A673 (cell line): ENCODE results near the gene PDXP. TPM values are rescaled to one million over a fixed set of nuclear protein-coding genes. Genes with fewer than 3 reads are reported as not detected.

Source experiments
- BruUV-seq: library from RNA; stranded (reverse); fragments of 400-500 nt; replicated peaks from 2 replicates; lab custom pipeline; 2021; lab: Mats Ljungman, UMichigan
- CTCF ChIA-PET: fragments of 300-600 bp; sonication (Branson Sonifier 250); formaldehyde crosslinking; loops from one replicate; lab custom pipeline; 2022; ENCODE audit warnings: antibody characterized with exemption; lab: Charles Lee
- POLR2A ChIA-PET: fragments of 300-600 bp; sonication (Branson Sonifier 250); formaldehyde crosslinking; loops from one replicate; lab custom pipeline; 2022; ENCODE audit warnings: antibody characterized with exemption; ENCODE audit not compliant: low non-redundant PET; lab: Charles Lee
- DNase-seq: peaks from one replicate; pipeline ENCODE4 v3.0.0-alpha.2; 2015; ENCODE audit warnings: low spot score
- H3K27ac ChIP-seq: fragments of 200-600 bp; sonication (generic); 2 replicates; pipeline ENCODE4 v1.5.1; 2016; ENCODE audit warnings: mixed run types, low read depth, mild to moderate bottlenecking, mixed read lengths, antibody characterized with exemption, low read length; ENCODE audit not compliant: poor library complexity, severe bottlenecking
- H3K27me3 ChIP-seq: fragments of 200-600 bp; sonication (generic); replicated peaks from 2 replicates; pipeline ENCODE4 v1.6.1; 2017; ENCODE audit warnings: mixed run types, low read depth, mild to moderate bottlenecking, mixed read lengths, antibody characterized with exemption, low read length; ENCODE audit not compliant: insufficient read depth, poor library complexity
- H3K36me3 ChIP-seq: fragments of 200-600 bp; sonication (generic); 2 replicates; pipeline ENCODE4 v1.6.1; 2016; ENCODE audit warnings: mixed run types, mild to moderate bottlenecking, mixed read lengths, antibody characterized with exemption, low read length; ENCODE audit not compliant: insufficient read depth, poor library complexity, severe bottlenecking
- H3K4me1 ChIP-seq: fragments of 200-600 bp; sonication (generic); 2 replicates; pipeline ENCODE4 v1.6.1; 2017; ENCODE audit warnings: mixed run types, mild to moderate bottlenecking, mixed read lengths, antibody characterized with exemption, low read length; ENCODE audit not compliant: insufficient read depth, poor library complexity, severe bottlenecking
- H3K4me3 ChIP-seq: fragments of 200-600 bp; sonication (generic); 2 replicates; pipeline ENCODE4 v1.5.1; 2016; ENCODE audit warnings: low read depth, mixed run types, mild to moderate bottlenecking, mixed read lengths, low read length; ENCODE audit not compliant: poor library complexity, severe bottlenecking
- H3K9me3 ChIP-seq: fragments of 200-600 bp; sonication (generic); 2 replicates; pipeline ENCODE4 v1.6.1; 2016; ENCODE audit warnings: mixed run types, low read depth, mild to moderate bottlenecking, mixed read lengths, antibody characterized with exemption, low read length; ENCODE audit not compliant: poor library complexity, severe bottlenecking
- EZH2 ChIP-seq: fragments of 200-600 bp; sonication (generic); IDR thresholded peaks from 2 replicates; pipeline ENCODE4 v1.6.1; 2017; ENCODE audit warnings: borderline replicate concordance, low read depth, mild to moderate bottlenecking, mixed read lengths, antibody characterized with exemption, low read length; ENCODE audit not compliant: poor library complexity, severe bottlenecking
- intact Hi-C: fragments of 100-400 bp; cut with micrococcal nuclease; formaldehyde crosslinking; loops from one replicate; pipeline ENCODE4 v1.10.0; 2022; ENCODE audit not compliant: unreplicated experiment
- total RNA-seq: library from RNA; stranded (reverse); gene quantifications from 2 replicates; pipeline ENCODE4 v1.2.3, GENCODE V29; 2021
- TF ChIP-seq, protein P1 (sequence below): fragments of 300-800, 200-600 bp; sonication (generic); conservative IDR thresholded peaks from 2 replicates; pipeline ENCODE4 v1.5.1; 2017; ENCODE audit warnings: low read depth, mild to moderate bottlenecking, antibody characterized with exemption, low read length, moderate library complexity, mixed read lengths

The PDXP gene
- total RNA-seq, 1 experiment from 2014 or later, result 63.5 TPM

DNA sequence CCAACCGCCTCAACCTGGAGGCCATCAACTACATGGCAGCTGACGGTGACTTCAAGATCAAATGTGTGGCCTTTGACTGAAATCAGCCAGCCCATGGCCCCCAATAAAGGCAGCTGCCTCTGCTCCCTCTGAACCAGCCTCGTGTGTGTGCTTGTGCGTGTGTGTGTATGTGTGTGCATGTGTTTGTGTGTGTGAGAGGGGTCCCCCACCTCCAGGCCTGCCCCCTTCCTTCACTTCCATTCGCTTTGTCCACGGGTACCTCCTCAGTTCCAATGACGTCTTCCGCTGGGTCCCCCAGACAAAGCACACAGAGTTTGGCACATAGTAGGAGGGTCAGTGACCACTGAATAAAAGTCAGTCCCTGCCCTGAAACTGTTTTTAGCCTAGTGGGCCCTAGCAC is 21.1 kb downstream of the PDXP start:
- ChIA-PET CTCF (no interaction called here), POLR2A (no interaction called here)
- Histone ChIP-seq H3K36me3 (no peaks in the 10 kb centered on the region), H3K4me1 (peaks cover 24% of the 10 kb centered on the region), H3K27me3 (no peaks in the 10 kb centered on the region), H3K27ac (no peak overlapping the region), H3K4me3 (no peak overlapping the region), H3K9me3 (no peaks in the 10 kb centered on the region)
- BruUV-seq, result no TSS peak
- no peak for TF ChIP-seq EZH2
- TF ChIP-seq, protein P1, sequence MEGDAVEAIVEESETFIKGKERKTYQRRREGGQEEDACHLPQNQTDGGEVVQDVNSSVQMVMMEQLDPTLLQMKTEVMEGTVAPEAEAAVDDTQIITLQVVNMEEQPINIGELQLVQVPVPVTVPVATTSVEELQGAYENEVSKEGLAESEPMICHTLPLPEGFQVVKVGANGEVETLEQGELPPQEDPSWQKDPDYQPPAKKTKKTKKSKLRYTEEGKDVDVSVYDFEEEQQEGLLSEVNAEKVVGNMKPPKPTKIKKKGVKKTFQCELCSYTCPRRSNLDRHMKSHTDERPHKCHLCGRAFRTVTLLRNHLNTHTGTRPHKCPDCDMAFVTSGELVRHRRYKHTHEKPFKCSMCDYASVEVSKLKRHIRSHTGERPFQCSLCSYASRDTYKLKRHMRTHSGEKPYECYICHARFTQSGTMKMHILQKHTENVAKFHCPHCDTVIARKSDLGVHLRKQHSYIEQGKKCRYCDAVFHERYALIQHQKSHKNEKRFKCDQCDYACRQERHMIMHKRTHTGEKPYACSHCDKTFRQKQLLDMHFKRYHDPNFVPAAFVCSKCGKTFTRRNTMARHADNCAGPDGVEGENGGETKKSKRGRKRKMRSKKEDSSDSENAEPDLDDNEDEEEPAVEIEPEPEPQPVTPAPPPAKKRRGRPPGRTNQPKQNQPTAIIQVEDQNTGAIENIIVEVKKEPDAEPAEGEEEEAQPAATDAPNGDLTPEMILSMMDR, result no peak
- DNase-seq, result no peak
- intact Hi-C loops, result loop anchor here (5.0 kb wide), 3 partner anchors 37 to 142 kb away; no protein-coding TSS in a partner anchor

DNA sequence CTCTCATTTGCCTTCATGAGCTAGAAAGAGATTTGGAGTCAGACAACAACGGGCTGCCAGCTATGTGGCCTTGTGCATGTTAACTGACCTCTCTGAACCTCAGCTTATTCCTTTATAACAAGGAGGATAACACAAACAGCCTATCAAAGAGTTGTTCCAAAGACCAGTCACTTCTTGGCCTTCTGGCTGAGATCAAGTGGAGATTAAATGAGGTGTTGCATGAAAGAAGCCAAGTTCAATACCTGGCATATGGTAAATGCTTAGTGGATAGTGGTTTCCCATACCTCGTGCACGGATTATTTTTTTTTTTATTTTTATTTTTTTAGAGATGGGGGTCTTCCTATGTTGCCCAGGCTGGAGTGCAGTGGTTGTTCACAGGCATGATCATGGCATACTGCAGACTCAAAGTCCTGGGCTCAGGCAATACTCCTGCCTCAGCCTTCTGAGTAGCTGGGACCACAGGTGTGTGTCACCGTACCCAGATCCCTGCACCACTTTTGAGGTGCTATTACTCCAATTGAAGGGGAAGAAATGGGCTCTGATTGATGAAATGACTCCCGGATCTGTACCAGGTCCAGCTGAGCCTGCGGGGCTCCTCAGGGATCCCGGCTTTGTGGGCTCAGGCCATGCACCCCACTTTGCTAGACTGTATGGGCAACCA is 21.8 kb downstream of the PDXP start:
- H3K27ac ChIP-seq, result no peak overlapping the region
- BruUV-seq, result no TSS peak
- H3K9me3 ChIP-seq, result no peaks in the 10 kb centered on the region
- H3K4me1 ChIP-seq, result peaks cover 17% of the 10 kb centered on the region
- CTCF ChIA-PET, result interaction anchor here (1.0 to 2.0 kb wide), 3 partner anchors 19 to 37 kb away, joined by 4 to 45 read pairs (median 6); partner anchors contain the start of gene PDXP
- DNase-seq, result no peak
- intact Hi-C loops, result loop anchor here (5.0 kb wide), 2 partner anchors 38 to 143 kb away; no protein-coding TSS in a partner anchor
- no peaks in the 10 kb centered on the region for H3K27me3 ChIP-seq
- no peak overlapping the region for H3K4me3 ChIP-seq
- TF ChIP-seq, protein P1, result no peak
- no peak for TF ChIP-seq EZH2
- no peaks in the 10 kb centered on the region for H3K36me3 ChIP-seq
- POLR2A ChIA-PET, result no interaction called here

DNA sequence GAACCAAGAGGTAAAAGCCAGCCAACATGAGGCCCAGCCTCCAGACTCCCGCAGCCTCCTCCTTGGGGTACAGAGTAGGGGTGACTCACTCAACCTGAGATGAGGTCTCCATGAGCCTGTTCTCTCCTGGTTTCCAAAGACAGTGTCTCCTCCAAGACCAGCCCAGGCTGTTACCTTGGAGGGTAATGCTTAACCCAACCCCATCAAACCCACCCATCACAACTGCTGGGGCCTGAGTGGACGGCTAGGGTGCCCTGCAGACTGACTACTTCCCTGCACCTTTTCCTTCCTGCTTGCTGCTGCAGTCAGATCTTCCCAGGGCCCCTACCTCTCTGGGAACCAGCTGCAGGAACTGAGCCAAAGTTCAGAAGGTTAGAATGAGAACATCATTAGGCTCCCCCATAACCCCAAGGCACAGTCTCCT is 22.5 kb downstream of the PDXP start:
- no peak for DNase-seq
- TF ChIP-seq, protein P1, result no peak
- no peak for TF ChIP-seq EZH2
- POLR2A ChIA-PET, result no interaction called here
- peaks cover 12% of the 10 kb centered on the region for H3K4me1 ChIP-seq
- BruUV-seq, result no TSS peak
- no peaks in the 10 kb centered on the region for H3K36me3 ChIP-seq
- intact Hi-C loops, result loop anchor here (5.0 kb wide), 2 partner anchors 39 to 144 kb away; no protein-coding TSS in a partner anchor
- no peak overlapping the region for H3K4me3 ChIP-seq
- no peaks in the 10 kb centered on the region for H3K9me3 ChIP-seq
- CTCF ChIA-PET, result interaction anchor here (0.6 to 2.0 kb wide), 7 partner anchors 15 to 74 kb away, joined by 3 to 45 read pairs (median 4); partner anchors contain the start of genes GGA1 and PDXP
- H3K27ac ChIP-seq, result no peak overlapping the region
- no peaks in the 10 kb centered on the region for H3K27me3 ChIP-seq
